ENCODE data around the gene QPCT.

The QPCT gene

DNA sequence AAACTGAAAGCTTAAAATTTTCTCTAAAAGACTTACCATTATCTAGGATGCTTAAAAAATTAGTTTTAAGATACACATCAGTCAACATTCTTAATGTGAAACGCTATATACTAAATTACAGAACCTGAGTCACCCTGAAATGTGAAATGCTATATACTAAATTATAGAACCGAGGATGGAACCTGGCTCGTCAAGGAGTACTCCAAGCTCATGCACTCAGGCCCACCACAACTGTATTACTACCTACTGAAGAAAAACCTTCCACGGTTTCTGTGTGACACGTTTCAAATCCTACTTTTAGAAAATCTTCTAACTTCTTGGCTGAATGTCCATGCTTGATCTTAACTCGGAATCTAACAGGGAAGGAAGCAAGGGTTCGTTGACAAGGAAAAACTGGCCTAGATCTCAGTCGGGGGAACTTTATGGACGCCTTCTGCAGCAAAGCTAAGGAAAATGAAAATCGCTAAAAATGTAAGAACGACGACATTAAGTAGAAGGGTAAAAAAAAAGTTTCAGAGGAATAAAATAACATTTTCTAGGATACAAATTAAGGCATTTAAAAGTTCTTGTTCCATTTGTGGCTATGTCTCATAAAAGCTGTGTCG, 21.2 kb upstream of the QPCT start:
- no peaks in the 10 kb centered on the region for H3K9me3 ChIP-seq
- TF ChIP-seq CTCF (IDR thresholded peaks at IDR 0.05) = no peak
- no peak overlapping the region for H3K27ac ChIP-seq
- no peaks in the 10 kb centered on the region for H3K36me3 ChIP-seq
- peaks cover 64% of the 10 kb centered on the region for H3K27me3 ChIP-seq
- H3K4me3 ChIP-seq (ENCODE audit: low read depth in 1 of 2, low read length in 1 of 2) = peak overlapping the region; percentile 77
- peaks cover 17 to 29% of the 10 kb centered on the region in 2 experiments for H3K4me1 ChIP-seq (ENCODE audit: control insufficient read depth in 1 of 2, insufficient read depth in 1 of 2, low read depth in 1 of 2, low read length in 1 of 2)

GRCh38 chr2:37323781-37324535, 20.5 kb upstream of the QPCT start:
- Histone ChIP-seq H3K4me1 (ENCODE audit: control insufficient read depth in 1 of 2, insufficient read depth in 1 of 2, low read depth in 1 of 2, low read length in 1 of 2) (peaks cover 17 to 22% of the 10 kb centered on the region in 2 experiments), H3K27me3 (peaks cover 66% of the 10 kb centered on the region), H3K36me3 (no peaks in the 10 kb centered on the region), H3K4me3 (ENCODE audit: low read depth in 1 of 2, low read length in 1 of 2) (peak overlapping the region; percentile 77), H3K9me3 (no peaks in the 10 kb centered on the region), H3K27ac (peak overlapping the region; percentile 40)
- no peak for TF ChIP-seq CTCF (IDR thresholded peaks at IDR 0.05)

DNA sequence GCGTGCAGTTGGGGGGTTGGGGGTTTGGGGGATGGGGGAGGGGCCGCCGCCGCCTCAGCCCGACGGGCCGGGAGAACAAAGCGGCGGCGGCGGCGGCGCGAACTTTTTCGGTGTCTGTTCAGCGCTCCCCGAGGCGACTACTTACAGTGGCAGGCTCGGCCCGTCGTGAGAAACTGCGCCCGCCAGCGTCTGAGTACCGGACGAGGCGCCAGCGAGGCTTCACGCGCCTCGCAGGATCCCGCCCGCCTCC, 20.0 kb upstream of the QPCT start:
- H3K27me3 ChIP-seq = peaks cover 66% of the 10 kb centered on the region
- peaks cover 17 to 19% of the 10 kb centered on the region in 2 experiments for H3K4me1 ChIP-seq (ENCODE audit: control insufficient read depth in 1 of 2, insufficient read depth in 1 of 2, low read depth in 1 of 2, low read length in 1 of 2)
- H3K36me3 ChIP-seq = no peaks in the 10 kb centered on the region
- TF ChIP-seq CTCF (IDR thresholded peaks at IDR 0.05) = peak; percentile 23
- H3K4me3 ChIP-seq (ENCODE audit: low read depth in 1 of 2, low read length in 1 of 2) = peak overlapping the region; percentile 77
- peak overlapping the region; percentile 40 for H3K27ac ChIP-seq
- no peaks in the 10 kb centered on the region for H3K9me3 ChIP-seq

GRCh38 chr2:37324786-37325624, 19.4 kb upstream of the QPCT start, which contains the start of gene PRKD3:
TSS of gene PRKD3 (minus strand) at chr2:37324833. CDS start at chr2:37316524, 8,309 bp downstream.
- no peaks in the 10 kb centered on the region for H3K36me3 ChIP-seq
- H3K4me3 ChIP-seq (ENCODE audit: low read depth in 1 of 2, low read length in 1 of 2) = peak within 1 kb of the TSS; percentile 77
- TF ChIP-seq CTCF (IDR thresholded peaks at IDR 0.05) = no peak
- H3K4me1 ChIP-seq (ENCODE audit: control insufficient read depth in 1 of 2, insufficient read depth in 1 of 2, low read depth in 1 of 2, low read length in 1 of 2) = peaks cover 17 to 19% of the 10 kb centered on the region in 2 experiments
- H3K9me3 ChIP-seq = no peaks in the 10 kb centered on the region
- H3K27me3 ChIP-seq = peaks cover 66% of the 10 kb centered on the region
- H3K27ac ChIP-seq = peak within 1 kb of the TSS; percentile 40

GRCh38 chr2:37325625-37326071, 18.8 kb upstream of the QPCT start:
- Histone ChIP-seq H3K36me3 (no peaks in the 10 kb centered on the region), H3K27ac (no peak overlapping the region), H3K27me3 (peaks cover 66% of the 10 kb centered on the region), H3K4me3 (ENCODE audit: low read depth in 1 of 2, low read length in 1 of 2) (peak overlapping the region; percentile 77), H3K4me1 (ENCODE audit: control insufficient read depth in 1 of 2, insufficient read depth in 1 of 2, low read depth in 1 of 2, low read length in 1 of 2) (peaks cover 18 to 22% of the 10 kb centered on the region in 2 experiments), H3K9me3 (no peaks in the 10 kb centered on the region)
- TF ChIP-seq CTCF (IDR thresholded peaks at IDR 0.05) = no peak

Data from neutrophil (primary cell).